ENCODE data around the gene C2CD4B. TPM values are rescaled to one million over a fixed set of nuclear protein-coding genes. Genes with fewer than 3 reads are reported as not detected.

C2CD4B gene
- total and polyA plus RNA-seq, 8 donors, result 2.3 to 30.3 (median 13.1) TPM; not detected in 1

- Histone ChIP-seq H3K4me3 (no peak overlapping the region), H3K36me3 (no peaks in the 10 kb centered on the region), H3K4me1 (peaks cover 8 to 16% (median 13%) of the 10 kb centered on the region in 4 donors), H3K27me3 (no peaks in the 10 kb centered on the region), H3K27ac (peak overlapping the region in 1 of 5 donors; percentile 5), H3K9me3 (no peaks in the 10 kb centered on the region)
- WGBS, 5 donors, result 75 to 84% (median 78%) methylated on average over 3 of the region's 3 CpGs
- TF ChIP-seq CTCF (IDR thresholded peaks at IDR 0.05), result no peak
- TF ChIP-seq EP300 (IDR thresholded peaks at IDR 0.05), result no peak
- DNase-seq, result no peak
- intact Hi-C loops (cut with DNase I; ENCODE audit: low total_unique reads), result no loop called here
Observed at GRCh38 chr15:62136911-62137865, 27.9 kb downstream of the C2CD4B start.

DNA sequence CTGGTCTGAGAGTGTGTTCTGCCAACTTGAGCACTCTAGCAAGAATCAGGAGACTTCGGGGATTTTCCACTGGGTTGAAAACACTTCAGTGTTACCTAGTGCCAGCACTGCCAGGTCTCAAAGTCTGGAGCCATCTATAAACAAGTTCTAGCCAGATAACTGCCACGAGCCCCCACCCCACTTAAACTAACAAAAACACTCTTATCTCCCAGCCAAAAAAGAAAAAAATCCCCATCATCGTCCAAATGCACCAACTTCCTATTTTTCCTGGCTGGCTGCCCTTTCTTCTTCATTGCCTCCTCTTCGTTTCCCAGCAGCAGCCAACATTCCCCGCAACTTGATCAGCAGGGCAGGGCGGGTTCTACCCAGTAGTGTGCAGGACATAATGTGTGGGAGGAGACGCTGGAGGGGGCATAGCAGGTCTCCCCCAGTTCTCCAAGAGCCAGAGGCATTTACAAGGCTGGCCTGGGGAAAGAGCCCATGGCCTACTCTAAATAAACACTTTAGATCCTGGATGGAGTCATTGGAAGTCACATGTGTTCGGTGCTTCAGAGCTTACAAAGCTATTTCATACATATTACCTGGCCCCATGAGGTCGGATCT, 29.5 kb downstream of the C2CD4B start:
- TF ChIP-seq CTCF (IDR thresholded peaks at IDR 0.05), result no peak
- no peak for TF ChIP-seq EP300 (IDR thresholded peaks at IDR 0.05)
- no peak for TF ChIP-seq POLR2A (IDR thresholded peaks at IDR 0.05)
- TF ChIP-seq POLR2AphosphoS5 (IDR thresholded peaks at IDR 0.05), result no peak
- Histone ChIP-seq H3K27me3 (no peaks in the 10 kb centered on the region), H3K4me1 (peaks cover 5 to 12% (median 8%) of the 10 kb centered on the region in 4 donors), H3K9me3 (no peaks in the 10 kb centered on the region), H3K36me3 (no peaks in the 10 kb centered on the region), H3K27ac (peak overlapping the region; percentile 36 to 70 (median 53)), H3K4me3 (no peak overlapping the region)
- 23 to 46% (median 26%) methylated on average over 9 of the region's 9 CpGs for WGBS, 5 donors
- intact Hi-C loops (cut with DNase I; ENCODE audit: low total_unique reads), result no loop called here
- DNase-seq, result peak; percentile 50 to 51

DNA sequence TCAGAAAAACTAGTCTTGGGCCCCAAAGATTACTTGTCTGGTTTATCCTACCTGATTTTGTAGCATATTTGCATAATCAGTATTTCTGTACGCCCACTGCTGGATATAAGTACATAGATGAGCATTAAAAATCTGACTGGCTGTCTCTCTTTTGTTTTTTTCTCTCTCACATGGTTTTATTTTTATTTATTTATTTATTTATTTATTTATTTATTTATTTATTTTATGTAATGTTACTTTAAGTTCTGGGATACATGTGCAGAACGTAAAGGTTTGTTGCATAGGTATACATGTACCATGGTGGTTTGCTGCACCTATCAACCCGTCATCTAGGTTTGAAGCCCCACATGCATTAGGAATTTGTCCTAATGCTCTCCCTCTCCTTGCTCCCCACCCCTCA, 31.9 kb downstream of the C2CD4B start:
- DNase-seq, result no peak
- WGBS, 5 donors, result 92 to 96% (median 95%) methylated on average over 3 of the region's 3 CpGs
- intact Hi-C loops (cut with DNase I; ENCODE audit: low total_unique reads), result no loop called here
- peaks cover 5 to 12% (median 8%) of the 10 kb centered on the region in 4 donors for H3K4me1 ChIP-seq
- no peaks in the 10 kb centered on the region for H3K9me3 ChIP-seq
- H3K4me3 ChIP-seq, result no peak overlapping the region
- H3K27ac ChIP-seq, result no peak overlapping the region
- no peaks in the 10 kb centered on the region for H3K36me3 ChIP-seq
- no peak for TF ChIP-seq CTCF (IDR thresholded peaks at IDR 0.05)
- TF ChIP-seq POLR2AphosphoS5 (IDR thresholded peaks at IDR 0.05), result no peak
- TF ChIP-seq EP300 (IDR thresholded peaks at IDR 0.05), result no peak
- no peak for TF ChIP-seq POLR2A (IDR thresholded peaks at IDR 0.05)
- H3K27me3 ChIP-seq, result no peaks in the 10 kb centered on the region

GRCh38 chr15:62128916-62129315, 36.2 kb downstream of the C2CD4B start:
- TF ChIP-seq POLR2A (IDR thresholded peaks at IDR 0.05) (no peak), EP300 (IDR thresholded peaks at IDR 0.05) (no peak), CTCF (IDR thresholded peaks at IDR 0.05) (no peak), POLR2AphosphoS5 (IDR thresholded peaks at IDR 0.05) (no peak)
- 72 to 88% (median 79%) methylated on average over 2 of the region's 2 CpGs for WGBS, 5 donors
- no peak for DNase-seq
- Histone ChIP-seq H3K36me3 (no peaks in the 10 kb centered on the region), H3K27ac (no peak overlapping the region), H3K27me3 (no peaks in the 10 kb centered on the region), H3K4me1 (peaks cover 9 to 23% (median 11%) of the 10 kb centered on the region in 4 donors), H3K4me3 (no peak overlapping the region), H3K9me3 (no peaks in the 10 kb centered on the region)
- intact Hi-C loops (cut with DNase I; ENCODE audit: low total_unique reads), result no loop called here

All from stomach (tissue), 9 donors.